Measurements from ENCODE around the gene ALPP.
"Not testable (repeated sequence)": the region's sequence is repeated elsewhere in the genome, so short reads cannot be mapped to it uniquely, and the experiment has no call there.

ALPP gene

GRCh38 chr2:232381204-232382031 lies 2.9 kb downstream of the ALPP start:
- not testable (repeated sequence) for DNase-seq (ENCODE audit: low read depth)

- no peak for DNase-seq (ENCODE audit: low read depth)
Observed at GRCh38 chr2:232382331-232383225, 4.0 kb downstream of the ALPP start.

GRCh38 chr2:232384466-232384865 lies 5.9 kb downstream of the ALPP start:
- no peak for DNase-seq (ENCODE audit: low read depth)

- not testable (repeated sequence) for DNase-seq (ENCODE audit: low read depth)
Observed at GRCh38 chr2:232385058-232385457, 6.5 kb downstream of the ALPP start.

- DNase-seq (ENCODE audit: low read depth), result no peak
Observed at GRCh38 chr2:232385660-232386489, 7.3 kb downstream of the ALPP start.

GRCh38 chr2:232386490-232386739 lies 7.9 kb downstream of the ALPP start:
- DNase-seq (ENCODE audit: low read depth), result no peak

- no peak for DNase-seq (ENCODE audit: low read depth)
Observed at GRCh38 chr2:232386740-232387450, 8.3 kb downstream of the ALPP start.

- DNase-seq (ENCODE audit: low read depth), result no peak
Observed at GRCh38 chr2:232387451-232388171, 9.1 kb downstream of the ALPP start.

- DNase-seq (ENCODE audit: low read depth), result no peak
Observed at GRCh38 chr2:232388324-232388891, 9.9 kb downstream of the ALPP start.

GRCh38 chr2:232389327-232389726 lies 10.8 kb downstream of the ALPP start:
- DNase-seq (ENCODE audit: low read depth), result no peak

- no peak for DNase-seq (ENCODE audit: low read depth)
Observed at GRCh38 chr2:232390661-232391060, 12.1 kb downstream of the ALPP start.

- no peak for DNase-seq (ENCODE audit: low read depth)
Observed at GRCh38 chr2:232393556-232393955, 15.0 kb downstream of the ALPP start.

- DNase-seq (ENCODE audit: low read depth), result not testable (repeated sequence)
Observed at GRCh38 chr2:232394431-232394830, 15.9 kb downstream of the ALPP start.

GRCh38 chr2:232395586-232395985 lies 17.0 kb downstream of the ALPP start:
- DNase-seq (ENCODE audit: low read depth), result no peak

GRCh38 chr2:232396683-232397082 lies 18.1 kb downstream of the ALPP start:
- DNase-seq (ENCODE audit: low read depth), result no peak

GRCh38 chr2:232398293-232399034 lies 19.9 kb downstream of the ALPP start:
- DNase-seq (ENCODE audit: low read depth), result no peak

GRCh38 chr2:232400256-232401015 lies 21.9 kb downstream of the ALPP start:
- DNase-seq (ENCODE audit: low read depth), result no peak

GRCh38 chr2:232402518-232402917 lies 24.0 kb downstream of the ALPP start:
- no peak for DNase-seq (ENCODE audit: low read depth)

- DNase-seq (ENCODE audit: low read depth), result no peak
Observed at GRCh38 chr2:232405943-232406510, 27.5 kb downstream of the ALPP start.

Measured in fibroblast of the conjunctiva (primary cell).